Progenitor cell of endocrine pancreas (in vitro differentiated cells): Measurements from ENCODE around the gene CRYBA2. TPM values are rescaled to one million over a fixed set of nuclear protein-coding genes. Genes with fewer than 3 reads are reported as not detected.

Experiments
- DNase-seq: peaks from one replicate; pipeline ENCODE4 v3.0.0; 2021; ENCODE audit warnings: low spot score; ENCODE audit not compliant: unreplicated experiment
- H3K27ac Mint-ChIP-seq: 2 replicates; pipeline ENCODE4 v1.8.0; 2021; ENCODE audit warnings: mild to moderate bottlenecking, moderate library complexity, mixed read lengths
- H3K27me3 Mint-ChIP-seq: 2 replicates; pipeline ENCODE4 v1.8.0; 2021; ENCODE audit warnings: mixed read lengths
- H3K36me3 Mint-ChIP-seq: 2 replicates; pipeline ENCODE4 v1.8.0; 2022; ENCODE audit warnings: mixed read lengths; ENCODE audit not compliant: insufficient read depth
- H3K4me1 Mint-ChIP-seq: 2 replicates; pipeline ENCODE4 v1.8.0; 2021; ENCODE audit warnings: low read depth, mixed read lengths
- H3K4me3 Mint-ChIP-seq: 2 replicates; pipeline ENCODE4 v1.8.0; 2021; ENCODE audit warnings: low read depth, mild to moderate bottlenecking, moderate library complexity, mixed read lengths
- H3K9me3 Mint-ChIP-seq: 2 replicates; pipeline ENCODE4 v1.8.0; 2021; ENCODE audit warnings: low read depth, mixed read lengths
- CTCF ChIP-seq: fragments of 200-600 bp; sonication (generic); IDR thresholded peaks from one replicate; pipeline ENCODE4 v1.5.0; 2021; ENCODE audit warnings: antibody characterized with exemption, mild to moderate bottlenecking; ENCODE audit not compliant: unreplicated experiment
- total RNA-seq: library from RNA; stranded (reverse); gene quantifications from 2 replicates; pipeline ENCODE4 v1.2.1, GENCODE V29; 2021

CRYBA2 gene
- total RNA-seq, 1 donor from 2014 or later, result 30.1 TPM

- Mint-ChIP-seq H3K36me3 (no peaks in the 10 kb centered on the region), H3K27me3 (peaks cover 45% of the 10 kb centered on the region), H3K4me1 (no peaks in the 10 kb centered on the region), H3K27ac (no peak overlapping the region), H3K9me3 (no peaks in the 10 kb centered on the region), H3K4me3 (no peak overlapping the region)
- DNase-seq, result no peak
- TF ChIP-seq CTCF, result no peak
Measured at GRCh38 chr2:219026946-219027345, 33.7 kb upstream of the CRYBA2 start.

GRCh38 chr2:219025637-219026585, 32.7 kb upstream of the CRYBA2 start:
- DNase-seq, result no peak
- no peaks in the 10 kb centered on the region for H3K4me1 Mint-ChIP-seq
- H3K36me3 Mint-ChIP-seq, result no peaks in the 10 kb centered on the region

GRCh38 chr2:219024059-219024458, 30.8 kb upstream of the CRYBA2 start:
- H3K4me1 Mint-ChIP-seq, result no peaks in the 10 kb centered on the region
- DNase-seq, result no peak
- peaks cover 50% of the 10 kb centered on the region for H3K27me3 Mint-ChIP-seq
- no peaks in the 10 kb centered on the region for H3K36me3 Mint-ChIP-seq
- H3K4me3 Mint-ChIP-seq, result no peak overlapping the region
- H3K9me3 Mint-ChIP-seq, result no peaks in the 10 kb centered on the region
- no peak overlapping the region for H3K27ac Mint-ChIP-seq
- TF ChIP-seq CTCF, result no peak

More at GRCh38 chr2:219025637-219026585, 32.7 kb upstream of the CRYBA2 start:
- H3K27me3 Mint-ChIP-seq, result peaks cover 45% of the 10 kb centered on the region
- no peaks in the 10 kb centered on the region for H3K9me3 Mint-ChIP-seq
- no peak for TF ChIP-seq CTCF
- H3K27ac Mint-ChIP-seq, result no peak overlapping the region
- no peak overlapping the region for H3K4me3 Mint-ChIP-seq

- Mint-ChIP-seq H3K4me1 (no peaks in the 10 kb centered on the region), H3K27me3 (peaks cover 50% of the 10 kb centered on the region), H3K36me3 (no peaks in the 10 kb centered on the region), H3K27ac (no peak overlapping the region), H3K9me3 (no peaks in the 10 kb centered on the region), H3K4me3 (no peak overlapping the region)
- no peak for DNase-seq
- TF ChIP-seq CTCF, result no peak
Measured at GRCh38 chr2:219023045-219023605, 29.9 kb upstream of the CRYBA2 start.

GRCh38 chr2:219022616-219023015, 29.4 kb upstream of the CRYBA2 start:
- H3K27ac Mint-ChIP-seq, result no peak overlapping the region

More at GRCh38 chr2:219022616-219023015, 29.4 kb upstream of the CRYBA2 start:
- Mint-ChIP-seq H3K4me3 (no peak overlapping the region), H3K4me1 (no peaks in the 10 kb centered on the region), H3K9me3 (no peaks in the 10 kb centered on the region), H3K36me3 (no peaks in the 10 kb centered on the region), H3K27me3 (peaks cover 51% of the 10 kb centered on the region)
- no peak for TF ChIP-seq CTCF
- no peak for DNase-seq
